ENCODE data around the gene SUCLA2. TPM values are rescaled to one million over a fixed set of nuclear protein-coding genes. Genes with fewer than 3 reads are reported as not detected.

SUCLA2 gene
- total and polyA plus RNA-seq, 2 donors (not counting 1 experiment from before 2014, with no cell fraction given), result 15.9 to 33.7 TPM

- H3K27me3 ChIP-seq (replicated peaks in 1 of 4; ENCODE audit: control extremely low read depth in 1 of 4, control insufficient read depth in 3 of 4, insufficient read depth in 4 of 4, low read length in 3 of 4), result no peaks in the 10 kb centered on the region
- H3K4me3 ChIP-seq (ENCODE audit: control extremely low read depth in 1 of 5, extremely low read depth in 1 of 5, insufficient read depth in 1 of 5, low read depth in 2 of 5, low read length in 4 of 5), result peak overlapping the region; percentile 72 to 89 (median 79)
- peaks cover 30% of the 10 kb centered on the region for H3K4me1 Mint-ChIP-seq
- peak overlapping the region; percentile 89 for H3K9ac ChIP-seq (ENCODE audit: low read length)
- WGBS (ENCODE audit: insufficient coverage), result under 1% methylated on average over 24 of the region's 25 CpGs
- H3K4me2 ChIP-seq (replicated peaks; ENCODE audit: low read depth, low read length, poor library complexity, severe bottlenecking), result peak overlapping the region; percentile 81
- peak overlapping the region; percentile 95 for H3K4me3 Mint-ChIP-seq
- peaks cover 8% of the 10 kb centered on the region for H4K20me1 ChIP-seq (ENCODE audit: control insufficient read depth, insufficient read depth, low read length, poor library complexity, severe bottlenecking)
- H3K9me3 Mint-ChIP-seq (ENCODE audit: insufficient read depth), result no peaks in the 10 kb centered on the region
- H3K36me3 ChIP-seq (replicated peaks in 1 of 2; ENCODE audit: control extremely low read depth in 1 of 2, control insufficient read depth in 1 of 2, extremely low read depth in 1 of 2, insufficient read depth in 2 of 2, low read length in 1 of 2), result peaks cover 0 to 8% of the 10 kb centered on the region in 2 experiments
- peaks cover 48% of the 10 kb centered on the region for H3K79me2 ChIP-seq (ENCODE audit: control insufficient read depth, insufficient read depth, low read length)
- H3K4me1 ChIP-seq (ENCODE audit: control insufficient read depth in 2 of 2, insufficient read depth in 2 of 2, low read length in 2 of 2), result peaks cover 13% of the 10 kb centered on the region in 2 donors
- ChIA-PET POLR2A (no interaction called here), CTCF (interaction anchor here (1.2 kb wide), 1 partner anchor 10 kb away, joined by 5 read pairs; no protein-coding TSS in a partner anchor)
- no peaks in the 10 kb centered on the region for H3K27me3 Mint-ChIP-seq
- TF ChIP-seq CTCF (IDR thresholded peaks at IDR 0.05) (no peak), EZH2 (IDR thresholded peaks at IDR 0.05; ENCODE audit: borderline replicate concordance, insufficient read depth, low read depth, low read length, poor library complexity, severe bottlenecking) (no peak)
- peak overlapping the region; percentile 43 to 82 for H3K27ac ChIP-seq (ENCODE audit: low read length in 2 of 2)
- no peak for DNase-seq
- H2AFZ ChIP-seq (ENCODE audit: insufficient read depth, low read depth, low read length, poor library complexity, severe bottlenecking), result peak overlapping the region; percentile 97
- H3K9me3 ChIP-seq (ENCODE audit: control extremely low read depth in 1 of 3, control insufficient read depth in 2 of 3, insufficient read depth in 1 of 3, low read length in 2 of 3), result no peaks in the 10 kb centered on the region
- peak; percentile 26 for ATAC-seq (ENCODE audit: low read depth)
- H3K27ac Mint-ChIP-seq, result peak overlapping the region; percentile 72
- intact Hi-C loops (cut with micrococcal nuclease), result loop anchor here (1.0 to 10.0 kb wide), 4 partner anchors 38 to 1946 kb away; partner anchors contain the start of genes FNDC3A and ZC3H13
Measured at GRCh38 chr13:48000559-48001113, 437 bp downstream of the SUCLA2 start.

GRCh38 chr13:47999973-48000372 is 1.1 kb downstream of the SUCLA2 start:
- Histone ChIP-seq H3K4me3 (ENCODE audit: control extremely low read depth in 1 of 5, extremely low read depth in 1 of 5, insufficient read depth in 1 of 5, low read depth in 2 of 5, low read length in 4 of 5) (peak overlapping the region in 4 of 5 experiments; percentile 72 to 84 (median 78)), H3K27ac (ENCODE audit: low read length in 2 of 2) (no peak overlapping the region), H3K9ac (ENCODE audit: low read length) (peak overlapping the region; percentile 89), H3K9me3 (ENCODE audit: control extremely low read depth in 1 of 3, control insufficient read depth in 2 of 3, insufficient read depth in 1 of 3, low read length in 2 of 3) (no peaks in the 10 kb centered on the region), H2AFZ (ENCODE audit: insufficient read depth, low read depth, low read length, poor library complexity, severe bottlenecking) (peak overlapping the region; percentile 97), H3K36me3 (replicated peaks in 1 of 2; ENCODE audit: control extremely low read depth in 1 of 2, control insufficient read depth in 1 of 2, extremely low read depth in 1 of 2, insufficient read depth in 2 of 2, low read length in 1 of 2) (peaks cover 0 to 8% of the 10 kb centered on the region in 2 experiments), H3K4me1 (ENCODE audit: control insufficient read depth in 2 of 2, insufficient read depth in 2 of 2, low read length in 2 of 2) (peaks cover 13% of the 10 kb centered on the region in 2 donors), H4K20me1 (ENCODE audit: control insufficient read depth, insufficient read depth, low read length, poor library complexity, severe bottlenecking) (peaks cover 8% of the 10 kb centered on the region), H3K79me2 (ENCODE audit: control insufficient read depth, insufficient read depth, low read length) (peaks cover 48% of the 10 kb centered on the region), H3K4me2 (replicated peaks; ENCODE audit: low read depth, low read length, poor library complexity, severe bottlenecking) (peak overlapping the region; percentile 81), H3K27me3 (replicated peaks in 1 of 4; ENCODE audit: control extremely low read depth in 1 of 4, control insufficient read depth in 3 of 4, insufficient read depth in 4 of 4, low read length in 3 of 4) (no peaks in the 10 kb centered on the region)
- ChIA-PET CTCF (interaction anchor here (1.2 kb wide), 1 partner anchor 11 kb away, joined by 5 read pairs; no protein-coding TSS in a partner anchor), POLR2A (no interaction called here)
- no peaks in the 10 kb centered on the region for H3K27me3 Mint-ChIP-seq
- DNase-seq (no peak), ATAC-seq (ENCODE audit: low read depth) (no peak)
- TF ChIP-seq CTCF (IDR thresholded peaks at IDR 0.05) (no peak), EZH2 (IDR thresholded peaks at IDR 0.05; ENCODE audit: borderline replicate concordance, insufficient read depth, low read depth, low read length, poor library complexity, severe bottlenecking) (no peak)
- peaks cover 30% of the 10 kb centered on the region for H3K4me1 Mint-ChIP-seq
- WGBS (ENCODE audit: insufficient coverage), result no CpG with 5 or more reads among the region's 5 CpGs
- peak overlapping the region; percentile 95 for H3K4me3 Mint-ChIP-seq
- H3K27ac Mint-ChIP-seq, result no peak overlapping the region
- intact Hi-C loops (cut with micrococcal nuclease), result loop anchor here (2.0 to 10.0 kb wide), 3 partner anchors 975 to 1945 kb away; partner anchors contain the start of genes FNDC3A and ZC3H13
- H3K9me3 Mint-ChIP-seq (ENCODE audit: insufficient read depth), result no peaks in the 10 kb centered on the region
